ENCODE results near the gene MARK3.

MARK3 gene

GRCh38 chr14:103528587-103529382 lies 143.6 kb downstream of the MARK3 start, which contains the start of gene TRMT61A:
TRMT61A (plus strand) TSS chr14:103529196; CDS start chr14:103529979, 783 bp downstream.
- DNase-seq, result peak; percentile 76

- no peak for DNase-seq
Observed at GRCh38 chr14:103529383-103530365, 144.5 kb downstream of the MARK3 start.

- DNase-seq, result no peak
Observed at GRCh38 chr14:103530390-103530789, 145.2 kb downstream of the MARK3 start.

DNA sequence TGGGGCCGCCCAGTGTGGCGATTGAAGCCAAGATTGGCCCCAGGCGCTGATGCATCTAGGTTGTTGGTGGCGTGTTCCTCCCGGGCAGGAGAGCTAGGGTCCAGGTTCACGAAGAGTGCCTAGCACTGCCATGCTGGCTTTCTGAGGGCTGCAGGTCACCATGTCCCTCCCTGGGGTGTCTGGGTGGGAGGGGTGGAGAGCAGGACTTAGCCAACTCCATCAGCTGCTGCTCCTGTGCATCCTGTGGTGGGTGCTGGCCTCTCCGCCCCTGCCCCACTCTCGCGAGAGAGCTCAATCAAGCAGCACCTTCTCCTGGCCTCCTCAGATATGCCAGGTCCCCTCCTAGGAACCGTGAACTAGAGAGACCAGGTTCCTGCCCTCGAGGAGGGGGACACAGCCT lies 145.6 kb downstream of the MARK3 start:
- no peak for DNase-seq

DNA sequence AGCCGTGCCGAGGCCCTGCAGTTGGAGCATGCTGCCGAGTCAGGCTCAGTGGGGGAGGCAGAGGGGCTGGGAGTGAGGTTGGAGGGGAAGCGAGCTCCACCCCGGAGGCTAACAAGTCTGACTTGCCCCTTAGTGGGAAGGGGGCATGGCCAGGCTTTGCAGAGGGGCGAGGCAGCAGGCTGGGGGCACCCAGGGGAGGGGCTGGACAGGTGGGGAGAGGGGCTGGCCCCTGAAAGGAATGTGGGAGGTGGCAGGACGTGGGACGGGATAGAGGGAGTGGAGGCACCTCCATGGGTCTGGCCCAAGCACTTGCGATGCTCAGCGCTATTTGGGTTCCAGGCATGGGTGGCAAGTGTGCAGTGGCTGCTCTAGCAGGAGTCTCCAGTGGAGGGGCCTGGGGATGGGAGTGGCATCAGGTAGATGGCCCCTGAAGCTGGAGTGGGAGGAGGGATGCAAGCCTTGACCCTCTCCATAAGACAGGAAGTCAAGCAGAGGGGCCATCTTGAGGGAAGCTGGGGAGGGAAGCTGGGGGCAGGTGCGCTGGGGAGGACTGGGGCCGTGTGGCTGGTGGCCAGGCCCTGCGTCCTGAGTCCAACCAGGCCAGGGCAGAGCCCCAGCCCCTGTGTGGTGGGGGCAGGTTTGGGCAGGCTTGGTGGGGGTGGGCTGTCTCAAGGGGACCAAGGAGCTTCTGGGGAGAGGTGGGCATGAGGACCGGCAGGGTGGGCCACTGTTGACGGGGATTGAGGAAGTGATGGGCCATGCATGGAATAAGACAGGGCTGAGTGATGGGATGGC lies 146.4 kb downstream of the MARK3 start:
- DNase-seq, result no peak

GRCh38 chr14:103532216-103533136 lies 147.3 kb downstream of the MARK3 start:
- DNase-seq, result no peak

GRCh38 chr14:103533137-103533998 lies 148.2 kb downstream of the MARK3 start:
- no peak for DNase-seq

- DNase-seq, result no peak
Observed at GRCh38 chr14:103533999-103534575, 148.9 kb downstream of the MARK3 start.

DNA sequence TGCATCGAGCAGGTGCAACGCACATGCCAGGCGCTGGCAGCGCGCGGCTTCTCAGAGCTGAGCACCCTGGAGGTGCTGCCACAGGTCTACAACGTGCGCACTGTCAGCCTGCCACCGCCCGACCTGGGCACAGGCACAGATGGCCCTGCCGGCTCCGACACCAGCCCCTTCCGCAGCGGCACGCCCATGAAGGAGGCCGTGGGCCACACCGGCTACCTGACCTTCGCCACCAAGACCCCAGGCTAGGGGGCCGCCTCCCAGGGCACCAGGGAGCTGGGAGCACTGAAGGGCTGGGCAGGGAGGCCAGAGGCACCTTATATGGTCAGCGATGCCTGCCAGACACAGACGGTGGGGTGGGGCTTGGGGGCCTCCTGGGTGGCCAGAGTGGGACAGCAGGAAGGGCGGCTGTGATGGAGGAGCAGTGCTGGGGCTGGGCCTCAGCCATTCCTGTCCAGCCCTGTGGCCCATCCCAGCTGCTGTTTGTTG lies 149.4 kb downstream of the MARK3 start:
- DNase-seq, result no peak

GRCh38 chr14:103535081-103535890 lies 150.1 kb downstream of the MARK3 start:
- DNase-seq, result no peak

DNA sequence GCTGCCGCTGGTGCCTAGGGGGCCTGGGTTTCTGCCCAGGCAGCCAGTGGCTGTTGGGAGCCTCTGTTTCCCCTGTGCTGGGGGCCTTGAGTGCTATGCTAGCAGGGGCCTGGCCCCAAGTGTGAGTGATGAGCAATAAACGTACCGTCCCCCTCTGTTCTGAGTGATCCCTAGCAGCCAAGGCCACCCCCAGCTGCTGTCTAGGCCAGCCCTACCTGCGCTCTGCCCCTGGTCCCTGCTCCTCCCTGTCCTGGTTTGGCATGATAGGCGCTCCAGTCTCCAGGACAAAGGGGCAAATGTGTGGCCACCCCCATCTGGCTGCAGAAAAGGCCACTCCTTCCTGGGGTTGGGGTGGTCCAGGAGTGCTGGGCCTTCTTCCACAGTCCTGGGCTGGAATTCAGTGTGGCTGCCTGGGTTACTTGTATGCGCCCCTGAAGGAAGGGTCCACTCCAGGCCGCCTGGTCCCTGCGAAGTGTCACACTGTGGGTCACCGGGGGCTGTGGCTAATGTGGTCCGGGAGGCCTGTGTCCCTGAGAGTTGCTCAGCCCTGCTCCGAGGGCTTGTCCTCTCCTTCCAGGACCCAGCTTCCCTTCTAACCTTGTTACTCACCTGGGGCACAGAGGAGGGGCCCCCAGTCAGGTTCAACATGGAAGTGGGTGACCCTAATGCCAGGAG lies 150.8 kb downstream of the MARK3 start:
- no peak for DNase-seq

DNA sequence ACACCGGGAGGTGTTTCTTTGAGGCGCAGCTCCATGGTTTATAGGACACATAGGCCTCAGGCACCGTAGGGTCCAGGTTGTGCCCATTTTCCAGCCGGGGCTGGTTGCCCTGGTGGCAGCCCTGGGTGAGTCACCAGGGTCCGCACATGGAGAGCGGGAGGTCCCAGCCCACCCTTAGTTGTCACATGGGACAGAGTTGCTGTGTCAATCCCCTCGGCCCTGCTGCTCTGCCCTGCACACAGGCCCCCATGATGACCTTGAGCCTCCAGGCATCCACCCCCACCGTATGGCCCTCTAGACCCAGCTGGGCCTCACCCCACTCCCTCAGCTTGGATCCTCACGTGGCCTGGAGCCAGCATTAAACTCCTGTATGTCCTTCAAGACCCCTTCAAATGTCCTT lies 151.5 kb downstream of the MARK3 start:
- no peak for DNase-seq

- DNase-seq, result no peak
Observed at GRCh38 chr14:103537175-103537990, 152.2 kb downstream of the MARK3 start.

GRCh38 chr14:103538291-103539055 lies 153.3 kb downstream of the MARK3 start:
- DNase-seq, result no peak

- DNase-seq, result no peak
Observed at GRCh38 chr14:103539056-103539825, 154.0 kb downstream of the MARK3 start.
